Caki2 (cell line): Measurements from ENCODE around the gene ABCC9. TPM values are rescaled to one million over a fixed set of nuclear protein-coding genes. Genes with fewer than 3 reads are reported as not detected.
"Not testable (repeated sequence)": the region's sequence is repeated elsewhere in the genome, so short reads cannot be mapped to it uniquely, and the experiment has no call there.

Experiments
- DNase-seq: peaks from one replicate; pipeline ENCODE4 v3.0.0-alpha.2; 2015; ENCODE audit warnings: low read depth
- in situ Hi-C: cut with HindIII; loops from 2 replicates; pipeline ENCODE4 v1.10.0; 2016; ENCODE audit warnings: low sequenced_read_pairs, low pct_unique_long_range_greater_than_20kb, mixed read lengths
- total RNA-seq: library from RNA; depleted of rRNA; stranded (reverse); fragments of >200 nt; shearing (Covaris generic); gene quantifications from 2 replicates; pipeline ENCODE4 v1.2.3, GENCODE V29; 2014; ENCODE audit warnings: low replicate concordance

Gene ABCC9
- total RNA-seq, 1 experiment from 2014 or later = 0.51 TPM

- in situ Hi-C loops = no loop called here
- no peak for DNase-seq
Measured at GRCh38 chr12:21941506-21942376, 515 bp upstream of the ABCC9 start.

- in situ Hi-C loops = no loop called here
- DNase-seq = no peak
Measured at GRCh38 chr12:21939435-21939834, 1.8 kb downstream of the ABCC9 start.

GRCh38 chr12:21938879-21939278 lies 2.3 kb downstream of the ABCC9 start:
- no peak for DNase-seq
- in situ Hi-C loops = no loop called here

GRCh38 chr12:21934173-21934572 lies 7.1 kb downstream of the ABCC9 start:
- in situ Hi-C loops = no loop called here
- DNase-seq = no peak

GRCh38 chr12:21933656-21934055 lies 7.6 kb downstream of the ABCC9 start:
- in situ Hi-C loops = no loop called here
- no peak for DNase-seq

GRCh38 chr12:21929972-21930371 lies 11.3 kb downstream of the ABCC9 start:
- DNase-seq, in situ Hi-C loops: not testable (repeated sequence)

GRCh38 chr12:21925296-21925913 lies 15.8 kb downstream of the ABCC9 start:
- in situ Hi-C loops = no loop called here
- DNase-seq = no peak

- DNase-seq = no peak
- in situ Hi-C loops = no loop called here
Measured at GRCh38 chr12:21921436-21921835, 19.8 kb downstream of the ABCC9 start.

- no peak for DNase-seq
- in situ Hi-C loops = no loop called here
Measured at GRCh38 chr12:21918456-21918855, 22.8 kb downstream of the ABCC9 start.

GRCh38 chr12:21913823-21914222 lies 27.4 kb downstream of the ABCC9 start:
- in situ Hi-C loops = no loop called here
- DNase-seq = no peak

GRCh38 chr12:21912318-21912717 lies 28.9 kb downstream of the ABCC9 start:
- DNase-seq = no peak
- in situ Hi-C loops = no loop called here

GRCh38 chr12:21911832-21912231 lies 29.4 kb downstream of the ABCC9 start:
- in situ Hi-C loops = no loop called here
- no peak for DNase-seq

GRCh38 chr12:21910657-21911056 lies 30.6 kb downstream of the ABCC9 start:
- no peak for DNase-seq
- in situ Hi-C loops = no loop called here

- DNase-seq = no peak
- in situ Hi-C loops = no loop called here
Measured at GRCh38 chr12:21907948-21908837, 33.0 kb downstream of the ABCC9 start.

GRCh38 chr12:21906919-21907493 lies 34.2 kb downstream of the ABCC9 start:
- no peak for DNase-seq
- in situ Hi-C loops = no loop called here

GRCh38 chr12:21899532-21899931 lies 41.7 kb downstream of the ABCC9 start:
- DNase-seq, in situ Hi-C loops: not testable (repeated sequence)

GRCh38 chr12:21895651-21896050 lies 45.6 kb downstream of the ABCC9 start:
- DNase-seq = no peak
- in situ Hi-C loops = no loop called here

- in situ Hi-C loops = no loop called here
- no peak for DNase-seq
Measured at GRCh38 chr12:21894792-21895595, 46.2 kb downstream of the ABCC9 start.
